HEK293 (cell line): Measurements from ENCODE around the gene RDH5.
A peak's percentile ranks its signal among the peaks of the same experiment; 100 is the strongest.

Source experiments
- CTCF ChIA-PET: fragments of 350-600 bp; formaldehyde crosslinking; extraction: SDS; loops from one replicate; lab custom pipeline; 2021; ENCODE audit warnings: antibody characterized with exemption; lab: Yijun Ruan, JAX
- POLR2A ChIA-PET: fragments of 300-600 bp; formaldehyde crosslinking; extraction: SDS; loops from one replicate; lab custom pipeline; 2020; ENCODE audit warnings: antibody characterized with exemption, inconsistent platforms; lab: Yijun Ruan, JAX
- H3K27ac ChIP-seq: fragments of 200-500 bp; sonication (Bioruptor generic); 2 replicates; pipeline ENCODE4 v1.5.1; 2014; ENCODE audit warnings: low read depth, low read length, control low read depth, inconsistent platforms; ENCODE audit errors: extremely low read depth
- H3K36me3 ChIP-seq, 2 experiments: fragments of 200-500 bp in 1 of 2; sonication (Bioruptor generic) in 1 of 2; 1 replicate in 1 of 2; 2 replicates in 1 of 2; pipeline ENCODE4 v1.5.1; 2014 to 2017; ENCODE audit warnings: inconsistent platforms in 2 of 2, low read length in 2 of 2; ENCODE audit not compliant: control insufficient read depth in 2 of 2, insufficient read depth in 1 of 2
- H3K4me1 ChIP-seq: fragments of 200-500 bp; sonication (Bioruptor generic); 2 replicates; pipeline ENCODE4 v1.5.1; 2014; ENCODE audit warnings: mild to moderate bottlenecking, low read length, inconsistent platforms; ENCODE audit not compliant: control insufficient read depth, insufficient read depth
- H3K4me3 ChIP-seq: 2 replicates; pipeline ENCODE4 v1.5.1; 2011; ENCODE audit warnings: low read depth, mild to moderate bottlenecking, control low read depth, low read length, moderate library complexity
- H3K9me3 ChIP-seq: fragments of 200-500 bp; sonication (Bioruptor generic); 2 replicates; pipeline ENCODE4 v1.5.1; 2014; ENCODE audit warnings: low read depth, low read length, inconsistent platforms; ENCODE audit not compliant: control insufficient read depth, insufficient read depth
- EGR2 ChIP-seq: fragments of 450-650 bp; formaldehyde crosslinking; IDR thresholded peaks from 2 replicates; pipeline ENCODE4 v1.5.1; 2016; ENCODE audit warnings: low read depth, missing biosample characterization, missing genetic modification characterization
- KLF8 ChIP-seq: fragments of 450-650 bp; formaldehyde crosslinking; IDR thresholded peaks from 2 replicates; pipeline ENCODE4 v1.5.1; 2016; ENCODE audit warnings: missing biosample characterization, missing genetic modification characterization
- MYNN ChIP-seq: fragments of 450-650 bp; formaldehyde crosslinking; IDR thresholded peaks from 2 replicates; pipeline ENCODE4 v1.5.1; 2016; ENCODE audit warnings: missing biosample characterization, missing genetic modification characterization, borderline replicate concordance
- PATZ1 ChIP-seq: fragments of 450-650 bp; formaldehyde crosslinking; IDR thresholded peaks from 2 replicates; pipeline ENCODE4 v1.5.1; 2016; ENCODE audit warnings: missing biosample characterization, missing genetic modification characterization
- PRDM1 ChIP-seq: fragments of 450-650 bp; formaldehyde crosslinking; IDR thresholded peaks from 2 replicates; pipeline ENCODE4; 2016; ENCODE audit warnings: missing biosample characterization, missing genetic modification characterization
- TCF7L2 ChIP-seq: IDR thresholded peaks from 2 replicates; pipeline ENCODE4 v1.6.1; 2011; ENCODE audit warnings: low read depth, mild to moderate bottlenecking, inconsistent platforms, low read length, moderate library complexity, borderline replicate concordance
- ZBTB17 ChIP-seq: fragments of 450-650 bp; formaldehyde crosslinking; IDR thresholded peaks from 2 replicates; pipeline ENCODE4 v1.5.1; 2016; ENCODE audit warnings: missing biosample characterization, missing genetic modification characterization
- ZBTB20 ChIP-seq: fragments of 450-650 bp; formaldehyde crosslinking; IDR thresholded peaks from 2 replicates; pipeline ENCODE4 v1.5.1; 2016; ENCODE audit warnings: missing biosample characterization, missing genetic modification characterization
- ZBTB49 ChIP-seq: fragments of 450-650 bp; formaldehyde crosslinking; IDR thresholded peaks from 2 replicates; pipeline ENCODE4 v1.5.1; 2016; ENCODE audit warnings: missing biosample characterization, missing genetic modification characterization, low read depth
- ZFHX2 ChIP-seq: fragments of 450-650 bp; formaldehyde crosslinking; conservative IDR thresholded peaks from 2 replicates; pipeline ENCODE4 v1.5.1; 2016; ENCODE audit warnings: missing biosample characterization, missing genetic modification characterization
- ZFP3 ChIP-seq: fragments of 450-650 bp; formaldehyde crosslinking; IDR thresholded peaks from 2 replicates; pipeline ENCODE4 v1.5.1; 2016; ENCODE audit warnings: low read depth, missing biosample characterization, missing genetic modification characterization
- ZNF140 ChIP-seq: fragments of 450-650 bp; formaldehyde crosslinking; IDR thresholded peaks from 2 replicates; pipeline ENCODE4 v1.5.1; 2016; ENCODE audit warnings: missing biosample characterization, missing genetic modification characterization
- ZNF155 ChIP-seq: fragments of 450-650 bp; formaldehyde crosslinking; IDR thresholded peaks from 2 replicates; pipeline ENCODE4 v1.5.1; 2016; ENCODE audit warnings: missing biosample characterization, missing genetic modification characterization
- ZNF214 ChIP-seq: fragments of 450-650 bp; formaldehyde crosslinking; IDR thresholded peaks from 2 replicates; pipeline ENCODE4 v1.5.1; 2017; ENCODE audit warnings: missing biosample characterization, mild to moderate bottlenecking, missing genetic modification characterization, borderline replicate concordance
- ZNF221 ChIP-seq: fragments of 450-650 bp; formaldehyde crosslinking; IDR thresholded peaks from 2 replicates; pipeline ENCODE4 v1.5.1; 2017; ENCODE audit warnings: missing biosample characterization, missing genetic modification characterization, borderline replicate concordance
- ZNF26 ChIP-seq: fragments of 450-650 bp; formaldehyde crosslinking; IDR thresholded peaks from 2 replicates; pipeline ENCODE4 v1.5.1; 2016; ENCODE audit warnings: missing biosample characterization, missing genetic modification characterization
- ZNF335 ChIP-seq: fragments of 450-650 bp; formaldehyde crosslinking; conservative IDR thresholded peaks from 2 replicates; pipeline ENCODE4 v1.5.1; 2016; ENCODE audit warnings: missing biosample characterization, missing genetic modification characterization
- ZNF366 ChIP-seq: fragments of 450-650 bp; formaldehyde crosslinking; conservative IDR thresholded peaks from 2 replicates; pipeline ENCODE4 v1.5.1; 2016; ENCODE audit warnings: missing biosample characterization, missing genetic modification characterization
- ZNF391 ChIP-seq: fragments of 450-650 bp; formaldehyde crosslinking; IDR thresholded peaks from 2 replicates; pipeline ENCODE4 v1.5.1; 2016; ENCODE audit warnings: low read depth, missing biosample characterization, missing genetic modification characterization, borderline replicate concordance
- ZNF521 ChIP-seq: fragments of 450-650 bp; formaldehyde crosslinking; IDR thresholded peaks from 2 replicates; pipeline ENCODE4 v1.5.1; 2017; ENCODE audit warnings: missing biosample characterization, mild to moderate bottlenecking, missing genetic modification characterization
- ZNF560 ChIP-seq: fragments of 450-650 bp; formaldehyde crosslinking; IDR thresholded peaks from 2 replicates; pipeline ENCODE4 v1.5.1; 2017; ENCODE audit warnings: missing biosample characterization, missing genetic modification characterization, borderline replicate concordance
- ZNF664 ChIP-seq: fragments of 450-650 bp; formaldehyde crosslinking; IDR thresholded peaks from 2 replicates; pipeline ENCODE4 v1.5.1; 2016; ENCODE audit warnings: missing biosample characterization, missing genetic modification characterization
- ZNF670 ChIP-seq: fragments of 450-650 bp; formaldehyde crosslinking; IDR thresholded peaks from 2 replicates; pipeline ENCODE4 v1.5.1; 2016; ENCODE audit warnings: missing biosample characterization, missing genetic modification characterization, low read depth
- ZNF707 ChIP-seq: fragments of 450-650 bp; formaldehyde crosslinking; IDR thresholded peaks from 2 replicates; pipeline ENCODE4 v1.5.1; 2016; ENCODE audit warnings: missing biosample characterization, missing genetic modification characterization
- ZSCAN4 ChIP-seq: fragments of 450-650 bp; formaldehyde crosslinking; IDR thresholded peaks from 2 replicates; pipeline ENCODE4 v1.5.1; 2017; ENCODE audit warnings: missing biosample characterization, missing genetic modification characterization

RDH5 gene

DNA sequence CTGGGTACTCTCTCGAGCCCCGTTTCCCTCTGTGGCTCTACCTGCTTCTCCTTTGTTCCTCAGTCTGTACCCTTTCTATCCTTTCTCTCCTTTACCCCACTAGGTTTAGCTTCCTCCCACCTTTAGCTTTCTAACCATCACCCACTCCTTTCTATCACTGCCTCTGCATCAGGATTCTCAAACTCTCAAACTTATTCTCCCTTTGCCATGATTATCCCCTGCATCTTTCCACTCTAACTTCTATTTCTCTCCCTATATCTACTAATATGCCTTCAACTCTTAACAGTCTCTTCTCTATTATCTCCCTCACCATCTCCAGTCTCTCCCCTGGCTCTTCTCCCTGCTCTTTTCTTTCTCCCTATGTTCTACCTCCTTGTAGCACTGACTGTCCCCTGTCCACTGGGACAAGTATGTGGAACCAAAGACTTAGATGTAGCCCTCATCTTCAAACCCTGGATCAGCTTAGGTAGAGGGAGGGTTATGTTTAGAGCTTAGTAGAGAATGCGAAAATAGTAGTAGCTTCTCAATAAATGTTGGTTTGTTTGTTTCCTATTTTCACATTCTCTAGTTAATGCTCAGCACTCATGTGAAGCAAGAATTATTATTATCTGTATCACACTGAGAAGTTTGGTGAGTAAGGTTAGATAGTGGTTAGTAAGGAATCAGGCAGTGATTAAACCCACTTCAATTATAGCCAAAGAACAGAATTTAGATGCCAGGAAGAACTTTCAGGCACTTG, 26.1 kb downstream of the RDH5 start:
- Histone ChIP-seq H3K36me3 (peaks cover 3 to 46% of the 10 kb centered on the region in 2 experiments; a peak in 1 of 3 replicates), H3K4me3 (no peak overlapping the region), H3K4me1 (peaks cover 12% of the 10 kb centered on the region; the same call in 1 of the 2 replicates), H3K27ac (peak overlapping the region; percentile 36; the same call in 1 of the 2 replicates), H3K9me3 (no peaks in the 10 kb centered on the region)
- no peak for TF ChIP-seq ZFP3 (tag by site-specific recombination)
- peak; percentile 6; the same call in 1 of the 2 replicates for TF ChIP-seq KLF8 (tag by site-specific recombination)
- peak; percentile 77 for TF ChIP-seq ZNF366 (tag by site-specific recombination)
- TF ChIP-seq ZNF560 (tag by site-specific recombination) = no peak
- TF ChIP-seq MYNN (tag by site-specific recombination) = no peak
- TF ChIP-seq ZBTB49 (tag by site-specific recombination) = no peak
- no peak for TF ChIP-seq ZNF140
- TF ChIP-seq PRDM1 (tag by site-specific recombination) = peak; percentile 97
- TF ChIP-seq ZNF670 (tag by site-specific recombination) = no peak
- TF ChIP-seq ZNF221 (tag by site-specific recombination) = no peak
- TF ChIP-seq ZBTB17 (tag by site-specific recombination) = peak; percentile 98
- no peak for TF ChIP-seq ZSCAN4
- peak; percentile 87 for TF ChIP-seq EGR2 (tag by site-specific recombination)
- TF ChIP-seq ZNF707 (tag by site-specific recombination) = no peak
- TF ChIP-seq ZNF155 (tag by site-specific recombination) = no peak
- TF ChIP-seq PATZ1 = no peak
- peak; percentile 88 for TF ChIP-seq ZFHX2 (tag by site-specific recombination)
- peak; percentile 95 for TF ChIP-seq ZNF664 (tag by site-specific recombination)
- no peak for TF ChIP-seq ZNF335 (tag by site-specific recombination)
- peak; percentile 56 for TF ChIP-seq ZBTB20 (tag by site-specific recombination)
- TF ChIP-seq TCF7L2 = no peak
- TF ChIP-seq ZNF391 (tag by site-specific recombination) = no peak
- 0 out of 2 replicates have a peak, but pooled peaks have one; percentile 24 for TF ChIP-seq ZNF26
- no peak for TF ChIP-seq ZNF521 (tag by site-specific recombination)
- TF ChIP-seq ZNF214 = no peak
- CTCF ChIA-PET = interaction anchor here (0.7 to 4.5 kb wide), 6 partner anchors 8 to 601 kb away, joined by 3 to 28 read pairs (median 4); partner anchors contain the start of genes ORMDL2 and SARNP
- POLR2A ChIA-PET = interaction anchor here (1.6 to 2.4 kb wide), 2 partner anchors 8 to 71 kb away, joined by 4 to 9 read pairs; partner anchors contain the start of genes ORMDL2 and SARNP
